Liver (tissue), 3 donors: Measurements from ENCODE around the gene NR2C1.

Experiments used
- CTCF ChIP-seq: fragments of 150-350 bp; IDR thresholded peaks from 2 replicates; pipeline ENCODE4 v1.5.1; 2017; ENCODE audit warnings: improper control_type of control experiment, low read depth, low read length; ENCODE audit not compliant: missing input control
- RAD21 ChIP-seq, 2 donors: IDR thresholded peaks; 2 replicates each; pipeline ENCODE4 v1.6.1; 2016; ENCODE audit warnings: antibody characterized with exemption in 2 of 2, mild to moderate bottlenecking in 2 of 2
- REST ChIP-seq: IDR thresholded peaks from 2 replicates; pipeline ENCODE4 v1.6.1; 2016; ENCODE audit warnings: antibody characterized with exemption, mild to moderate bottlenecking
- SP1 ChIP-seq: IDR thresholded peaks from 2 replicates; pipeline ENCODE4 v1.6.1; 2018; ENCODE audit warnings: antibody characterized with exemption, mild to moderate bottlenecking
- donor health status: healthy.
- donor health status: healthy.

GRCh38 chr12:94988471-94988870, 84.9 kb downstream of the NR2C1 start:
- no peak for TF ChIP-seq CTCF
- no peak for TF ChIP-seq RAD21 (IDR thresholded peaks at IDR 0.05)
- TF ChIP-seq SP1, result no peak
- TF ChIP-seq REST, result no peak
